Lung (tissue), 12 donors: ENCODE measurements around the gene C20orf144. TPM values are rescaled to one million over a fixed set of nuclear protein-coding genes. Genes with fewer than 3 reads are reported as not detected.

Experiments
- ATAC-seq: fragments of 200-7000 bp; cut with Tn5 transposase; one replicate; pipeline ENCODE4 v1.9.1; 2020; ENCODE audit warnings: moderate number of reproducible peaks; ENCODE audit not compliant: insufficient read depth, low FRiP score
- DNase-seq, 3 donors: peaks; one replicate each; pipeline ENCODE4 v3.0.0-alpha.2; 2013 to 2017
- H3K27ac ChIP-seq, 2 donors: one replicate each; pipeline ENCODE4 v1.5.1; 2013; ENCODE audit warnings: mild to moderate bottlenecking in 2 of 2, moderate library complexity in 2 of 2, control low read depth in 1 of 2, inconsistent platforms in 1 of 2, low read depth in 1 of 2, low read length in 1 of 2
- H3K27me3 ChIP-seq, 3 donors: one replicate each; pipeline ENCODE4 v1.5.1; 2013; ENCODE audit warnings: low read length in 2 of 3; ENCODE audit not compliant: control insufficient read depth in 3 of 3, insufficient read depth in 3 of 3
- H3K36me3 ChIP-seq, 4 donors: one replicate each; pipeline ENCODE4 v1.5.1; 2013; ENCODE audit warnings: low read length in 4 of 4, mild to moderate bottlenecking in 1 of 4, moderate library complexity in 1 of 4; ENCODE audit not compliant: control insufficient read depth in 4 of 4, insufficient read depth in 4 of 4
- H3K4me1 ChIP-seq, 5 donors: one replicate each; pipeline ENCODE4 v1.5.1; 2013; ENCODE audit warnings: low read length in 5 of 5, mild to moderate bottlenecking in 2 of 5, moderate library complexity in 1 of 5; ENCODE audit not compliant: control insufficient read depth in 5 of 5, insufficient read depth in 5 of 5
- H3K4me3 ChIP-seq: one replicate; pipeline ENCODE4 v1.5.1; 2013; ENCODE audit warnings: mild to moderate bottlenecking, control low read depth, moderate library complexity
- H3K9ac ChIP-seq, 2 donors: one replicate each; pipeline ENCODE4 v1.5.1; 2013; ENCODE audit warnings: low read length in 2 of 2, control low read depth in 1 of 2; ENCODE audit not compliant: insufficient read depth in 1 of 2
- H3K9me3 ChIP-seq, 4 donors: one replicate each; pipeline ENCODE4 v1.5.1; 2013; ENCODE audit warnings: low read length in 3 of 4, mild to moderate bottlenecking in 1 of 4, moderate library complexity in 1 of 4; ENCODE audit not compliant: control insufficient read depth in 4 of 4, insufficient read depth in 3 of 4
- WGBS, 2 donors: extraction: QIAGEN DNeasy Blood & Tissue Kit; methylation state at CpG; one replicate each; pipeline ENCODE4 v1.1.7; 2013; 5-methylcytosine and 5-hydroxymethylcytosine counted together
- polyA plus RNA-seq, 2 donors: library from polyadenylated mRNA; stranded (reverse); fragments of 200-250 nt; gene quantifications; one replicate each; pipeline ENCODE4 v1.2.1, GENCODE V29; 2013
- total RNA-seq, 2 donors: library from RNA; depleted of rRNA in 1 of 2; stranded (reverse); fragments of >200 nt in 1 of 2; gene quantifications; one replicate each; pipeline ENCODE4 v1.2.1, GENCODE V29; 2014 to 2021
- TF ChIP-seq, protein P1 (sequence below): IDR thresholded peaks from 2 replicates; pipeline ENCODE4 v1.5.1; 2012; ENCODE audit warnings: mild to moderate bottlenecking; ENCODE audit errors: control extremely low read depth, extremely low read depth
- donor health status: control.
- donor health status: control.
- donor health status: Bipolar disorder and iron deficiency.
- donor health status: healthy.
- donor health status: DM: yes; HTN: yes; CAD: no.

C20orf144 gene
- total and polyA plus RNA-seq, 4 donors, result 0.05 to 0.31 (median 0.08) TPM; not detected in 1

DNA sequence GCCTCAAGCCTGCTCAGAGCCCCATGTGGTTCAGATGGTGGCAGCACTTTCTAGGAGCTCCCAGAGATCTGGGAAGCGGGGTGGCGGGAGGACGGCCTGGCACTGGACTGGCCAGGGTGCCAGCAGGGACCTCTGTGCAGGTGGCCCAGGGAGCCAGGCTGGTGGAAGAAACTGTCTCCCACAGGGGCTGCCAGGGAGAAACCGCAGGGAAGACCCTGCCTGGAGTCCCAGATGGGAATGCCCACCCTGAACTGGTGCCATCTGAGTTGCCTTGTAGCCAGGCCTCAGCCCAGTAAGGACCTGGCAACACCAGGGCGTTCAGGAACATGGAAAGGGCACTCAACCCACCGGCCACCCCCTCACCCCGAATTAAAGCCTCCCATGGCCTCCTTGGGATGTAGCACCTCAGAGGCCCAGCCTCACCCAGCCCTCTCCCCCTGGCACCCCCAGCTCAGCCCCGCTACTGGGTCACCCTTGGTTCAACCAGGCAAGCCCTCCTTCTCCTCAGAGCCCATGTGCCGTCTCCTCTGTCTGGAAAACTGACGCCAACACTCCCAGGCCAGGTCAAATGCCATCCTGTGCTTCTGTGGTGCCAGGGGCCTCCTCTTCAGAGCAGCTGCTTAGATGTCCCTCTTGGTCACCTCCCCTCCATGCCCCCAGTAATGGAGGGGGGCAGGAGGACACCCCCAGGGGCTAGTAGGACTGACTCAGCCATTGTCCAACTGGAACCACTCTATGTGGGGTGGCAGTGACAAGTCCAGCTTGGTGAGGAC is 5.9 kb upstream of the C20orf144 start:
- no peak for DNase-seq
- peaks cover 0 to 18% (median 4%) of the 10 kb centered on the region in 4 donors for H3K36me3 ChIP-seq
- peaks cover 0 to 16% (median 0%) of the 10 kb centered on the region in 5 donors for H3K4me1 ChIP-seq
- 92 to 97% methylated on average over 10 of the region's 10 CpGs for WGBS, 2 donors
- ATAC-seq, result no peak
- no peak overlapping the region for H3K4me3 ChIP-seq
- H3K9ac ChIP-seq, result no peak overlapping the region
- H3K27ac ChIP-seq, result no peak overlapping the region
- TF ChIP-seq, protein P1, sequence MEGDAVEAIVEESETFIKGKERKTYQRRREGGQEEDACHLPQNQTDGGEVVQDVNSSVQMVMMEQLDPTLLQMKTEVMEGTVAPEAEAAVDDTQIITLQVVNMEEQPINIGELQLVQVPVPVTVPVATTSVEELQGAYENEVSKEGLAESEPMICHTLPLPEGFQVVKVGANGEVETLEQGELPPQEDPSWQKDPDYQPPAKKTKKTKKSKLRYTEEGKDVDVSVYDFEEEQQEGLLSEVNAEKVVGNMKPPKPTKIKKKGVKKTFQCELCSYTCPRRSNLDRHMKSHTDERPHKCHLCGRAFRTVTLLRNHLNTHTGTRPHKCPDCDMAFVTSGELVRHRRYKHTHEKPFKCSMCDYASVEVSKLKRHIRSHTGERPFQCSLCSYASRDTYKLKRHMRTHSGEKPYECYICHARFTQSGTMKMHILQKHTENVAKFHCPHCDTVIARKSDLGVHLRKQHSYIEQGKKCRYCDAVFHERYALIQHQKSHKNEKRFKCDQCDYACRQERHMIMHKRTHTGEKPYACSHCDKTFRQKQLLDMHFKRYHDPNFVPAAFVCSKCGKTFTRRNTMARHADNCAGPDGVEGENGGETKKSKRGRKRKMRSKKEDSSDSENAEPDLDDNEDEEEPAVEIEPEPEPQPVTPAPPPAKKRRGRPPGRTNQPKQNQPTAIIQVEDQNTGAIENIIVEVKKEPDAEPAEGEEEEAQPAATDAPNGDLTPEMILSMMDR, result no peak
- no peaks in the 10 kb centered on the region for H3K27me3 ChIP-seq
- H3K9me3 ChIP-seq, result no peaks in the 10 kb centered on the region

- Histone ChIP-seq H3K27ac (no peak overlapping the region), H3K36me3 (peaks cover 0 to 18% (median 4%) of the 10 kb centered on the region in 4 donors), H3K9ac (no peak overlapping the region), H3K4me3 (no peak overlapping the region), H3K9me3 (no peaks in the 10 kb centered on the region), H3K4me1 (peaks cover 0 to 16% (median 0%) of the 10 kb centered on the region in 5 donors), H3K27me3 (no peaks in the 10 kb centered on the region)
- no peak for ATAC-seq
- DNase-seq, result no peak
- WGBS, 2 donors, result 94 to 96% methylated on average over 17 of the region's 17 CpGs
- TF ChIP-seq, protein P1, result no peak
Measured at GRCh38 chr20:33656783-33657703, 5.1 kb upstream of the C20orf144 start.

DNA sequence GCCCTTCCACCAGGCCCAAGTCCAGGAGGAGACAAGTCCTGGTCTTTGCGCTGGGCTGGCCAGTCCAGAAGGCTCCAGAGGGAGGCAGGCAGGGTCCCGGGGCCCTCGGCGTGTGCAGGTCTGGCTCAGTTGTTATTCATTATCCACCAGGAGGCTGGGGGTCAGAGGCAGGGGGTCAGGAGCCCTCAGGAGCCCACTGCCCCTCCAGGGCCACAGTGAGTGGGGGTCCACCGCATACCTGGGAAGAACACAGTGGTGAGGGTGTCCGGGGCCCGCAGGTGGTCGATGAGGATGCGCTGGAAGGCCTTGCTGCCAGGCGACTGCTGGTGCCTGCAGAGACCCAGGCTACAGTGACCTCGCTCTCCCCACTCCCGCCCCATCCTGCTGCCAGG is 4.4 kb upstream of the C20orf144 start:
- WGBS, 2 donors, result 96 to 99% methylated on average over 12 of the region's 12 CpGs
- no peak overlapping the region for H3K4me3 ChIP-seq
- ATAC-seq (no peak), DNase-seq (no peak)
- TF ChIP-seq, protein P1, result no peak
- no peaks in the 10 kb centered on the region for H3K27me3 ChIP-seq
- H3K27ac ChIP-seq, result no peak overlapping the region
- peaks cover 0 to 18% (median 4%) of the 10 kb centered on the region in 4 donors for H3K36me3 ChIP-seq
- H3K4me1 ChIP-seq, result peaks cover 0 to 17% (median 0%) of the 10 kb centered on the region in 5 donors
- no peaks in the 10 kb centered on the region for H3K9me3 ChIP-seq
- H3K9ac ChIP-seq, result no peak overlapping the region
